ENCODE results near the gene PTBP1. TPM values are rescaled to one million over a fixed set of nuclear protein-coding genes. Genes with fewer than 3 reads are reported as not detected.

PTBP1 gene
- total RNA-seq, 1 donor from 2014 or later: 550 TPM

DNA sequence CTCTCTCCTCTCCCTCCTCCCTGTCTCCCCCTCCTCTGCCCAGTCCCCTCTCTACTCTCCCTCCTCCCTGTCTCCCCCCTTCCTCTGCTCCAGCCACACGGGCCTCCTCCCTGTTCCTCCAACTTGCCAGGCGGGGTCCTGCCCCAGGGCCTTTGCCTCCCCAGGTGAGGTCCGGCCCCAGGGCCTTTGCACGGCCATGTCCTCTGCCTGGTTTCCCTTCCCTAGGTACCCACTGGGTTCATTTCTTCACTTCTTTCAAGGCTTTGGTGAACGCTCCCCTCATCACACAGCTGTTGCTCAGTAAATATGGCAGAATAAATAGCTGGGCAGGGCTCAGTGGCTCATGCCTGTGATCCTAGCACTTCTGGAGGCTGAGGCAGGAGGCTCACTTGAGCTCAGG lies 25.2 kb upstream of the PTBP1 start:
- intact Hi-C loops (cut with micrococcal nuclease): loop anchor here (5.0 kb wide), 1 partner anchor 210 kb away; the partner anchor contains the start of gene WDR18

GRCh38 chr19:772730-773436 lies 24.4 kb upstream of the PTBP1 start:
- intact Hi-C loops (cut with micrococcal nuclease): loop anchor here (5.0 kb wide), 1 partner anchor 209 kb away; the partner anchor contains the start of gene WDR18

GRCh38 chr19:776549-776948 lies 20.7 kb upstream of the PTBP1 start:
- intact Hi-C loops (cut with micrococcal nuclease): no loop called here

- intact Hi-C loops (cut with micrococcal nuclease): no loop called here
These were observed 18.2 kb upstream of the PTBP1 start for GRCh38 chr19:778910-779653.

GRCh38 chr19:780935-781334 lies 16.3 kb upstream of the PTBP1 start:
- intact Hi-C loops (cut with micrococcal nuclease): no loop called here

DNA sequence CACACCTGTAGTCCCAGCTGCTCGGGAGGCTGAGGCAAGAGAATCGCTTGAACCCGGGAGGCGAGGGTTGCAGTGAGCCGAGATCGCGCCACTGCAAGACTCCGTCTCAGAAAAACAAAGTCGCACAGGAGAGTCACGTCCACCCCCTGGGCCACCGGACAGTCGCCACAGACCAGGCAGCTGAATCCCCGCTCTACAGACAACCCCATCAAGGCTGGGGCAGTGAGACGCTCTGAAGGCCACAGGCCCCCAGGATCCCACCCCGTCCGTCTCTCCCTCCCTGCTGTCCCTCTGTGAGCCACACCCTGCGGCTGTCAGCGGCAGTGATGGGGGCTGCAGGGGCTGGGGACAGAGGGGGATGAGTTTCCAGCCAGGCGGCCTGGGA lies 15.5 kb upstream of the PTBP1 start:
- intact Hi-C loops (cut with micrococcal nuclease): no loop called here

DNA sequence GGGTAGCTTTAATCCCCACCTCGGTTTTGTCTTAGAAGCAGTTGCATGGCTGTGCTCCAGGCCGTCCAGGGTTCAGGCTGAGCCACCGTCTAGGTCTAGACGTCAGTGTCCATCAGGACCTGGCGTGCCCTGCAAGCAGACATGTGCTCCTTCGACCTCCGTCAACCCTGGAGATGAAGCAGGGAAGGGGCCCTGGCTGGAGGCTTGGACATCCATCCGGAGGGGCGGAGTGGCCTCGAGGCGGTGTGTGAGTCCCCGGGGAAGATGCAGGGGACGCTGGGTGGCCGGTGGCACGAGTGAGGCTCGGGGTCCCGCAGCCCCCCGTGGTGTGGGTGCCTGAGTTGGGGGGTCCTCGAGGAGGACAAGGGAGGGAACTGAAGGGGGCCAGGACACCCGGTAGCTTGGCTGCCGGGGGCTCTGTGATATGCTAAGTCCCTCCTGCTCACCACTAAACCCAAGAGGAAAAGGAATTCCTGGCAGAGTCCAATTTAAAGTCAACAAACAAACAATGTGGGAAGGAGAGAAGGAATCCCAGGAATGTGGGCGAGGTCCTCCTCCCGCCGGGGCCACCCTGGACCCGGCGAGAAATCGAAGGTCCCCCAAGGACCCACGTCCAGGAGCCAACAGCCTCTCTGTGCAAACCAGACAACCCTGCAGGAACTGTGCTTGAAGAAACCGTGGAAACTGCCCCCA lies 14.9 kb upstream of the PTBP1 start:
- intact Hi-C loops (cut with micrococcal nuclease): no loop called here

DNA sequence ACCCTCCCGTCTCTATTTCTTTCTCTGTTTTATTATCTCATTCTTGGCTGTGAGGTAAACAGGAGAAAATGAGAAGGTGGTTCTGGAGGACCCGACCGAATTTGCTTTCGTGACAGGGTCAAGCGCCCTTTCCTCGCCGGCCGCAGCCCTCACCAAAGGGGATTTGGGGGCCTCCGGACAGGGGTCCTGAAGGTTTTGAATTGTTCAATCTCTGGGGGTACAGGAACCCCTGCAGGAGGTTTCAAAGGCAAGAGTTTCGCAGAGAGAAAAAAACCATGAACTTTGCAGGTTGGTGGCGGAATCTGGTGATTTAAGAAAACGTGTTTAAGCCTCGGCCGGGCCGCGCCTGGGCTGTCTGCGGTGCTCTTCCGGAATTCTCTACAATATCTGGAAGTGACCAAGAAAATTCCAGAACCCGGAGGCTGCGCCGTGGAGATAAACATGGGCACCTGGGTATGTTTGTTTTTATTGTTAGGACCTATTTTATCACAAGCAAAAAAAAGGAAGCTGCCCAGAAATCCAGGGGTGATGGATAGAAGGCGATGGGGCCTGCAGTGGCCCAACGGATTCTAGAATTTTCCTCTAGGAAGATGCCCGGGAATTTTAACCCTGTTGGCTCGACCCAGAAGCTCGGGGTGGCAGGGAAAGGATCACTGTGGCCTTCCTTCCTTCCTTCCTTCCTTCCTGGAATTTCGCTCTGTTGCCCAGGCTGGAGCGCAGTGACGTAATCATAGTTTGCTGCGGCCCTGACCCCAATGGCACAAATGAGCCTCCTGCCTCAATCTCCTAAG lies 14.2 kb upstream of the PTBP1 start:
- intact Hi-C loops (cut with micrococcal nuclease): no loop called here

- intact Hi-C loops (cut with micrococcal nuclease): no loop called here
These were observed 12.7 kb upstream of the PTBP1 start for GRCh38 chr19:784541-784940.

GRCh38 chr19:787536-787935 lies 9.7 kb upstream of the PTBP1 start:
- intact Hi-C loops (cut with micrococcal nuclease): no loop called here

GRCh38 chr19:788686-788982 lies 8.6 kb upstream of the PTBP1 start:
- intact Hi-C loops (cut with micrococcal nuclease): no loop called here

GRCh38 chr19:788983-789700 lies 8.1 kb upstream of the PTBP1 start:
- intact Hi-C loops (cut with micrococcal nuclease): no loop called here

DNA sequence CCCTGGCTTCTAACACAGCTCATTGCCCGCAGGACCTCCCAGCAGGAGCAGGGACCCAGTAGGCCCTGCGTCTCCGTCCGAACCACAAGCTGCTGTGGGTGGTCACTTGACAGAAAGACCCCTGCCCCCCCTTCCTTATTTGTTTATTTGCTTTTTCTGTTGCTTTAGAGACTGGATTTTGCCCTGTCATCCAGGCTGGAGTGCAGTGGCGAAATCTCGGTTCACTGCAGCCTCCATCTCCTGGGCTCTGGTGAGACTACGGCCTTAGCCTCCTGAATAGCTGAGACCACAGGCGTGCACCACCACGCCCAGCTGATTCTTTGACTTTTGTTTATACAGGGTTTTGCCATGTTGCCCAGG lies 7.6 kb upstream of the PTBP1 start:
- intact Hi-C loops (cut with micrococcal nuclease): no loop called here

- intact Hi-C loops (cut with micrococcal nuclease): no loop called here
These were observed 6.2 kb upstream of the PTBP1 start for GRCh38 chr19:791007-791566.

DNA sequence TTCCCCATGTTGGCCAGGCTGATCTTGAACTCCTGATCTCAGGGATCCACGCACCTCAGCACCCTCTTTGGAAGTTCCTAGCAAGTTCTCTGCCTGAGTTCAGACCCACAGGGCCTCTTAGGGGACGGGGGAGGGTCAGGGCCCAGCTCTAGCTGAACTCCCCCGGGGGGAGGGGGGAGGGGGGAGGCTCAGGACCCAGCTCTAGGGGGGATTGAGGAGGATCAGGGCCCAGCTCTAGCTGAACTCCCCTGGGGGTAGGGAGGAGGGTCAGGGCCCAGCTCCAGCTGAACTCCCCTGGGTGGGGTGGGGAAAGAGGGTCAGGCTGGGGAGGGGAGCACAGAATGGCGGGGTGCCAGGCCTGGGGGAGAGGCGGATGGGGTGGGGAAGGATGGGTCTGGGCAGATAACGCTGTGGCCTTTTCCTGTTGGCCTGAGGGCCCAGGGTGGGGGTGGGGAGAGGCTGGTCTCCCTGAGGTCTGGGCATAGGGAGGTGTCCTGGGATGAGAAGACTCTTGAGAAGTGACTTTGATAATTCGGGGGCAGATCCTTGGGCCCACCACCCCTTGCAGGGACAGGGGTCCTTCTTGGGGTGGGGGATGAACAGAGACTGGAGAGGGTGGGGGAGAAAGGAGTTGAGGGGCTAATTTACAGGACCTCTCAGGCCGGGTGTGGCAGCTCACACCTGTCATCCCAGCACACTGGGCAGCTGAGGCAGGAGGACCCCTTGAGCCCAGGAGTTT lies 5.5 kb upstream of the PTBP1 start:
- intact Hi-C loops (cut with micrococcal nuclease): no loop called here

- intact Hi-C loops (cut with micrococcal nuclease): no loop called here
These were observed 4.9 kb upstream of the PTBP1 start for GRCh38 chr19:792306-792885.

DNA sequence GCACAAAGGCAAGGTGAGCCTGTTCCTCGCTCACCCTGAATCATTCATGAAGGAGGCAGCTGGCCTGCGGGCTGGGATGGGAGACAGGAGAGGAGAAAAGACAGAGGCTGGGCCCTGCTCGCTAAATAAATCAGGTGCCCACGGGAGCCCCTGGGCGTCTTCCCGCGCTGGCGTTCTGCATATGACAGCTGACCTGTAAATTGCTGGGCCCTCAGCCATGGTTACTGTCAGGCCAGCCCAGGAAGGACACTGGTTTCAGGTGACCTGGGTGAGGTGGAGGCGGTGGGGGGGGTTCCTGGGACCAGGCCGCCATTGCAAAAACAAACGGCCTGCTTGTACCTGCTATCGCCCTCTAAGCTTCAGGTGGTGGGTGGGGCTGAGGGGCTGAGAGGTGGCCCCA lies 3.4 kb upstream of the PTBP1 start:
- intact Hi-C loops (cut with micrococcal nuclease): no loop called here

DNA sequence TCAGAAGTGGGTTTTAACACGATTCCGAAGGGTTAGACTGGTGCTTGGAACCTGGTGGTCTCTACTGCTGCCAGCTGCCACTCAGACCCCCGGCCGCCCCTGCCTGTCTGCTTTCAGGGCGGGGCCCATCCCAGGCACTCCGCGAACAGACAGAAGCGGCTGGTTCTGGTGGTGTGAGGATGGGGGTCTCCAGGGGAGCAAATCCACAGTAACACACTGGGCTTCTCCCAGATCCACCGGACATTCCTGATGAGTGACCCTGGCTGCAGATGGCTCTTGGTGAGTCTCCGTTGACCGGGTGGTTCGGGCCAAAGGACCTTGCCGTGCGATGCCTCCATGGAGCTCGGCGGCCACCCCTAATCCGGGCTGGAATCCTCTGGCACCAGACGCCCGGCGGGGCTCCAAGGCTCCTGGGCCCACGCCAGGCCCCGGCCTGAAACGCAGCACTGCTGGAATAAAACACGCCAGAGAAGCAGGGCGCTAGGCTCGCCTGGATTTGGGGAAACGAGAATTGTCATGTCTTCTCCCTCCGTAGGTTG lies 2.1 kb upstream of the PTBP1 start:
- intact Hi-C loops (cut with micrococcal nuclease): loop anchor here (5.0 kb wide), 2 partner anchors 112 to 1302 kb away; partner anchors contain the start of genes IZUMO4 and MOB3A

Measured in T-helper 1 cell treated with Interleukin-12 subunit alpha and Interleukin-12 subunit beta and Interleukin-4 antibody, amounts not matched to agents 30 ng/mL and 1 ng/mL, for 36 hours (primary cell).